ENCODE results near the gene CEP290.
"Not testable (repeated sequence)": the region's sequence is repeated elsewhere in the genome, so short reads cannot be mapped to it uniquely, and the experiment has no call there.

The CEP290 gene

GRCh38 chr12:88144037-88144436, 2.1 kb upstream of the CEP290 start:
- no peak for DNase-seq

- no peak for DNase-seq
Measured at GRCh38 chr12:88142610-88142991, 713 bp upstream of the CEP290 start.

GRCh38 chr12:88141425-88141773, 489 bp downstream of the CEP290 start:
- DNase-seq, result no peak

- DNase-seq, result not testable (repeated sequence)
Measured at GRCh38 chr12:88139711-88140110, 2.2 kb downstream of the CEP290 start.

GRCh38 chr12:88133181-88133580, 8.7 kb downstream of the CEP290 start:
- not testable (repeated sequence) for DNase-seq

- no peak for DNase-seq
Measured at GRCh38 chr12:88132392-88132791, 9.5 kb downstream of the CEP290 start.

- no peak for DNase-seq
Measured at GRCh38 chr12:88127855-88128254, 14.0 kb downstream of the CEP290 start.

GRCh38 chr12:88127099-88127498, 14.8 kb downstream of the CEP290 start:
- DNase-seq, result no peak

GRCh38 chr12:88122666-88123065, 19.2 kb downstream of the CEP290 start:
- no peak for DNase-seq

- no peak for DNase-seq
Measured at GRCh38 chr12:88113871-88114270, 28.0 kb downstream of the CEP290 start.

GRCh38 chr12:88111074-88111652, 30.7 kb downstream of the CEP290 start:
- DNase-seq, result no peak

GRCh38 chr12:88108021-88108420, 33.9 kb downstream of the CEP290 start:
- no peak for DNase-seq

GRCh38 chr12:88093573-88093972, 48.3 kb downstream of the CEP290 start:
- no peak for DNase-seq

GRCh38 chr12:88092771-88093170, 49.1 kb downstream of the CEP290 start:
- DNase-seq, result no peak

- DNase-seq, result no peak
Measured at GRCh38 chr12:88084210-88084609, 57.7 kb downstream of the CEP290 start.

GRCh38 chr12:88083634-88084033, 58.3 kb downstream of the CEP290 start:
- DNase-seq, result no peak

- DNase-seq, result no peak
Measured at GRCh38 chr12:88081247-88081646, 60.6 kb downstream of the CEP290 start.

GRCh38 chr12:88067301-88067700, 74.6 kb downstream of the CEP290 start:
- no peak for DNase-seq

GRCh38 chr12:88063375-88063774, 78.5 kb downstream of the CEP290 start:
- DNase-seq, result no peak

GRCh38 chr12:88062474-88062873, 79.4 kb downstream of the CEP290 start:
- DNase-seq, result no peak

- DNase-seq, result no peak
Measured at GRCh38 chr12:88058719-88059077, 83.2 kb downstream of the CEP290 start.

GRCh38 chr12:88057994-88058718, 83.7 kb downstream of the CEP290 start:
- no peak for DNase-seq

- DNase-seq, result no peak
Measured at GRCh38 chr12:88056571-88056970, 85.3 kb downstream of the CEP290 start.

GRCh38 chr12:88052686-88053085, 89.2 kb downstream of the CEP290 start:
- DNase-seq, result no peak

- DNase-seq, result no peak
Measured at GRCh38 chr12:88044035-88044434, 97.9 kb downstream of the CEP290 start.
